ENCODE results near the gene VPS16.

VPS16 gene

DNA sequence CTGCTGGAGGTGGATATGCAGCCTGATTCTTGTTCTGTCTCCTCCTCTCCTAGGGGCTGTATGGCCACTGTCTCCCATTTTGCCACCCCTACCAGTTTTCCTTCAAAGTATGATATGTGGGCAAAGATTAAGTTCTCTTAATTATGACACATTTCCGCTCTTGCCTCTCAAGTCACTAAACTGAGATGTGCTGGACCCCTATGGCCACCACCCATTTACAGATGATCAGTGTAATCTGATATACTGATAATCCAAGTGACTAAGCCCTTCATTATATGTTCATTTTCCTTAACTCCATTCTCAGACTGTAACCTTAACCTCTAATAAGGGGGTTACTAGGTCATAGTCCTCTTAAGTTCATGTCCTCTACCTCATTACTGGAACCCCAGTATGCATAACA, 26.5 kb upstream of the VPS16 start:
- no peaks in the 10 kb centered on the region for H3K79me2 ChIP-seq (ENCODE audit: insufficient read depth, low read depth)
- H3K27me3 ChIP-seq (ENCODE audit: insufficient read depth, low read depth): no peaks in the 10 kb centered on the region
- H4K20me1 ChIP-seq (ENCODE audit: insufficient read depth): no peaks in the 10 kb centered on the region
- H3K36me3 ChIP-seq (ENCODE audit: insufficient read depth): no peaks in the 10 kb centered on the region
- no peak overlapping the region for H3K4me3 ChIP-seq (IDR thresholded peaks at IDR 0.05; ENCODE audit: insufficient read depth, low read depth, low read length)
- no peak for TF ChIP-seq CTCF (conservative IDR thresholded peaks at IDR 0.05; ENCODE audit: low read depth, low read length)
- no peak overlapping the region for H2AFZ ChIP-seq (ENCODE audit: low read depth)
- H3K4me2 ChIP-seq: no peak overlapping the region
- no peak overlapping the region for H3K27ac ChIP-seq
- no peaks in the 10 kb centered on the region for H3K4me1 ChIP-seq (ENCODE audit: low read depth, poor library complexity, severe bottlenecking)
- H3K9ac ChIP-seq: no peak overlapping the region

DNA sequence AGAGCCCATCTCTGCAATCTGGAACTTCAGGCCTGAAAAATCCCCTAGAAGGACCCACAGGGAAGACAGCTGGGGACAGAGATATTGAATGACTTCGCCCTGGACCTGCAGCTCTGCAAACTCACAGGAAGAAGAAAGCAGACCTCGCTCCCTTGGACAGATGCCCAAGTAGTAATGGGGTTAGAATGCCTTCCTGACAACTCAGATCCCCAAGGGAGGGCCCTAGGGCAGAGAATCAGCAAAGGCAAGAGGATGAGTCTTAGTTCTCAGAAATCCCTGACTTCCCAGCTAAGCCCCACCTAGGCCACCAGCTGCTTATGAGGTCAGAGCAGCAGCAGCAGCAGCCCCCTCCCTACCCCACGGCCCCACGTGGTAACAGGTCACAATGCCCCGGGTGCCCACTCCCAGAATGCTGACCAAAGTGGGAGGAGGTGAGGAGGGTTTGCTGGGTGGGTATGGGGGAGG, 25.9 kb upstream of the VPS16 start, which contains the start of gene C20orf141:
C20orf141 (plus strand) TSS at position 401 of the 465 bp plus-strand sequence. CDS start 198 bp downstream, outside the sequence.
- no peak for TF ChIP-seq CTCF (conservative IDR thresholded peaks at IDR 0.05; ENCODE audit: low read depth, low read length)
- H3K4me2 ChIP-seq: no peak within 1 kb of the TSS
- H3K4me1 ChIP-seq (ENCODE audit: low read depth, poor library complexity, severe bottlenecking): no peaks in the 10 kb centered on the region
- no peak within 1 kb of the TSS for H3K4me3 ChIP-seq (IDR thresholded peaks at IDR 0.05; ENCODE audit: insufficient read depth, low read depth, low read length)
- no peak within 1 kb of the TSS for H3K9ac ChIP-seq
- no peaks in the 10 kb centered on the region for H3K27me3 ChIP-seq (ENCODE audit: insufficient read depth, low read depth)
- no peaks in the 10 kb centered on the region for H3K79me2 ChIP-seq (ENCODE audit: insufficient read depth, low read depth)
- H4K20me1 ChIP-seq (ENCODE audit: insufficient read depth): no peaks in the 10 kb centered on the region
- no peaks in the 10 kb centered on the region for H3K36me3 ChIP-seq (ENCODE audit: insufficient read depth)
- H2AFZ ChIP-seq (ENCODE audit: low read depth): no peak within 1 kb of the TSS
- no peak within 1 kb of the TSS for H3K27ac ChIP-seq

- H3K27ac ChIP-seq: no peak overlapping the region
- no peak overlapping the region for H3K9ac ChIP-seq
- H2AFZ ChIP-seq (ENCODE audit: low read depth): no peak overlapping the region
- no peak overlapping the region for H3K4me2 ChIP-seq
- H3K79me2 ChIP-seq (ENCODE audit: insufficient read depth, low read depth): no peaks in the 10 kb centered on the region
- no peak for TF ChIP-seq CTCF (conservative IDR thresholded peaks at IDR 0.05; ENCODE audit: low read depth, low read length)
- H3K4me1 ChIP-seq (ENCODE audit: low read depth, poor library complexity, severe bottlenecking): no peaks in the 10 kb centered on the region
- no peaks in the 10 kb centered on the region for H4K20me1 ChIP-seq (ENCODE audit: insufficient read depth)
- H3K4me3 ChIP-seq (IDR thresholded peaks at IDR 0.05; ENCODE audit: insufficient read depth, low read depth, low read length): no peak overlapping the region
- H3K36me3 ChIP-seq (ENCODE audit: insufficient read depth): no peaks in the 10 kb centered on the region
- no peaks in the 10 kb centered on the region for H3K27me3 ChIP-seq (ENCODE audit: insufficient read depth, low read depth)
These were observed 25.2 kb upstream of the VPS16 start for GRCh38 chr20:2815242-2815900.

DNA sequence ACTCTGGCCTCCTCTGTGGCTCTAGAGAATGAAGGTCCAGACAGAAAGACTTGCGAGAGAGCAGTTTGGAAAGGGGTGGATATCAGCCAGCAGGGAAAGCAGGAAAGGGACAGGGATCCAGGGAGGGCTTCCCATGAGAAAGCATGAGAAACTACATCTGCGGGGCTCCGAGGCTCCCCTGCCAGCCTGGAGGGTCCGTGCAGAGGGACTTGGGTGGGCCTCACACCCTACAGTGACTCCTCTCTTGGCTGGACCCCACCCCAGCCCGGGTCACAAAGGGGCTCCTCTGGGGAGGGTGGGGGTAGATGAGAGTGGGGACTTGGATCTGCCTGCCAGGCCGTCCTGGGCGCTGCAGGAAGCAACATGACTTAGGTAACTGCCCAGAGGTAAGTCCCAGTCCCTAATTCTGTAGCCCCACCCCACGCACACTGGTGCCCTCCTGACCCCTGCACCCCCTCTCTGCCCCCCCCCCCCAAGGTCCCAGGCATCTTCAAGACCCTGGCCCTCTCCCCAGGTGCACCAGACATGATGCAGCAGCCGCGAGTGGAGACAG, 24.4 kb upstream of the VPS16 start, which contains the start of gene TMEM239:
TMEM239 (plus strand) TSS at position 335 of the 553 bp plus-strand sequence; CDS start at position 526, 191 bp downstream.
- H3K27me3 ChIP-seq (ENCODE audit: insufficient read depth, low read depth): no peaks in the 10 kb centered on the region
- H3K79me2 ChIP-seq (ENCODE audit: insufficient read depth, low read depth): no peaks in the 10 kb centered on the region
- no peak for TF ChIP-seq CTCF (conservative IDR thresholded peaks at IDR 0.05; ENCODE audit: low read depth, low read length)
- H3K27ac ChIP-seq: no peak within 1 kb of the TSS
- no peak within 1 kb of the TSS for H3K4me3 ChIP-seq (IDR thresholded peaks at IDR 0.05; ENCODE audit: insufficient read depth, low read depth, low read length)
- H4K20me1 ChIP-seq (ENCODE audit: insufficient read depth): no peaks in the 10 kb centered on the region
- no peak within 1 kb of the TSS for H2AFZ ChIP-seq (ENCODE audit: low read depth)
- no peaks in the 10 kb centered on the region for H3K36me3 ChIP-seq (ENCODE audit: insufficient read depth)
- H3K4me1 ChIP-seq (ENCODE audit: low read depth, poor library complexity, severe bottlenecking): no peaks in the 10 kb centered on the region
- H3K4me2 ChIP-seq: no peak within 1 kb of the TSS
- no peak within 1 kb of the TSS for H3K9ac ChIP-seq
